GM19455 (cell line): ENCODE results near the gene PCDHB12.

Experiments used
- ATAC-seq: cut with Tn5 transposase; IDR thresholded peaks from one replicate; pipeline ENCODE4 v1.9.1; 2021; ENCODE audit not compliant: unreplicated experiment

The PCDHB12 gene

DNA sequence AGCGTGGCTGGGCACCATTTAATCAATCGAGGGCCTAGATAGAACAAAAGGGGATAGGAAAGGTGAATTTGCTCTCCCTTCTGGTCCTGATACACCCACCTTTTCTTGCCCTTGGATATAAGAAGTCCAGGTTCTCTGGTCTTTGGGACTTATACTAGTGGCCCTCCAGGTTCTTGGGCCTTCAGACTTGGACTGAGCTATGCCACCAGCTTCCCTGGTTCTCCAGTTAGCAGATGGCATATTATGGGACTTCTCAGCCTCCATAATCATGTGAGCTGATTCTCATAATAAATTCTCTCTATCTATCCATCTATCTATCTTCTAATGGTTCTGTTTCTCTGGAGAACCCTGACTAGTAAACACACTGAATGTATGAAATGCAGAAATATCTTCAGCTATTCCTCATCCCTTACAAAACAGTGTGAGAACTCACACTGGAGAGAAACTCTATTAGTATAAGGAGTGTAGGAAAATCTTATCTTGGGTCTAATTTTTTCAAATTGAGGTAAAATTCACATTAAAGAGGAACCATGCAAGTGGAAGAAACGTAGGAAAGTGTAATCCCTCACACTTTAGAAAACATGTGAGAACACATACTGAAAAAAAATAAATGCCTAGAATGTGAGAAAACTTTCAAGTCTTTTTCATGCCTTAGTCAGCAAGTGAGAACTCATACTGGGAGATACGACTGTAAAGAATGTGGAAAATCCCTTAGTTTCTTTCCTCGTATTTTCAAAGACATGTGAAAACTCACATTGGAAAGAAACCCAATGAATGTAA, 52.1 kb downstream of the PCDHB12 start:
- ATAC-seq = no peak

DNA sequence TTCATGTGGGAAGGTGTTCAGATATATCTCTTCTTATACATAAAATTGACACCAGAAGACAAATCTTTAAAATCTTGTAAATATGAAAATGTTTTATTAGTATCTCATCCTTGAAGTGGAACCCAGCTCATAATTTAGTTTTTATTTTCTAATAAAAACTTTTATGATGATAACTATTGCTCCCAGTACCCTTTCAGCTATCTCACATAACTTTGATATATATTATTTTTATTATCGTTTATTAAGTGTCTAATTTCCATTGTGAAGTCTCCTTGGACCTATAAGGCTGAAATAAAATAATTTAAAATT, 52.7 kb downstream of the PCDHB12 start:
- no peak for ATAC-seq
